K562 (cell line): ENCODE results near the gene GSTM5. TPM values are rescaled to one million over a fixed set of nuclear protein-coding genes. Genes with fewer than 3 reads are reported as not detected.

Experiments used
- ATAC-seq: fragments of 200-7000 bp; cut with Tn5 transposase; 3 replicates; pipeline ENCODE4 v1.9.1; 2020; ENCODE audit warnings: moderate library complexity
- BruUV-seq: library from RNA; stranded (reverse); fragments of 400-500 nt; replicated peaks from 2 replicates; lab custom pipeline; 2021; lab: Mats Ljungman, UMichigan
- CTCF ChIA-PET: fragments of 300-600 bp; formaldehyde crosslinking; extraction: SDS; loops from one replicate; lab custom pipeline; 2021; ENCODE audit warnings: low intra/inter-chr PET ratio; lab: Yijun Ruan, JAX
- POLR2A ChIA-PET: fragments of 300-600, 350-650 bp; sonication (Branson Sonifier 250); formaldehyde crosslinking; extraction: SDS; loops from one replicate; lab custom pipeline; 2021; ENCODE audit warnings: antibody characterized with exemption, inconsistent platforms; lab: Yijun Ruan, JAX
- DNase-seq, 4 experiments: peaks; one replicate each; pipeline versions ENCODE4 v3.0.0 to v3.0.0-alpha.2; 2011 to 2018; ENCODE audit warnings: low spot score in 3 of 4, mixed read lengths in 3 of 4; ENCODE audit errors: extremely low read depth in 1 of 4
- FAIRE-seq: peaks from 2 replicates; lab custom pipeline; 2011; peaks lifted over from hg19 to GRCh38; lab: Jason Lieb, UNC
- H2AFZ ChIP-seq: 2 replicates; pipeline ENCODE4 v1.6.0; 2011; ENCODE audit warnings: low read depth, low read length, control low read depth, inconsistent platforms
- H3K27ac ChIP-seq: fragments of 200-600 bp; 3 replicates; pipeline ENCODE4 v1.8.0; 2011; ENCODE audit warnings: low read depth, mild to moderate bottlenecking, control low read depth, inconsistent platforms, low read length, moderate library complexity, mixed read lengths; ENCODE audit errors: extremely low read depth
- H3K27me3 ChIP-seq, 2 experiments: fragments of 300-600 bp in 1 of 2; 2 replicates in 1 of 2; 3 replicates in 1 of 2; pipeline versions ENCODE4 v1.6.0 to v1.8.0; 2011; ENCODE audit warnings: inconsistent platforms in 2 of 2, low read length in 2 of 2, mild to moderate bottlenecking in 1 of 2, mixed read lengths in 1 of 2, moderate library complexity in 1 of 2; ENCODE audit not compliant: control insufficient read depth in 2 of 2, insufficient read depth in 2 of 2
- H3K36me3 ChIP-seq: fragments of 300-600 bp; 3 replicates; pipeline ENCODE4 v1.8.0; 2011; ENCODE audit warnings: mild to moderate bottlenecking, low read length, inconsistent platforms; ENCODE audit not compliant: control insufficient read depth, insufficient read depth
- H3K4me1 ChIP-seq, 2 experiments: fragments of 200-600 bp in 1 of 2; replicated peaks in 1 of 2; 2 replicates in 1 of 2; 3 replicates in 1 of 2; pipeline versions ENCODE4 v1.5.1 to v1.8.0; 2011; ENCODE audit warnings: inconsistent platforms in 2 of 2, low read length in 2 of 2, mild to moderate bottlenecking in 1 of 2, mixed read lengths in 1 of 2, moderate library complexity in 1 of 2; ENCODE audit not compliant: control insufficient read depth in 2 of 2, insufficient read depth in 2 of 2
- H3K4me2 ChIP-seq: 2 replicates; pipeline ENCODE4 v1.6.1; 2011; ENCODE audit warnings: low read length, control low read depth, inconsistent platforms, mixed read lengths; ENCODE audit not compliant: insufficient read depth
- H3K4me3 ChIP-seq: fragments of 200-600 bp; sonication (generic), shearing (Covaris generic); 2 replicates; pipeline ENCODE4 v1.5.1; 2016; ENCODE audit warnings: control low read depth, inconsistent platforms
- H3K79me2 ChIP-seq: fragments of 200-600 bp; 3 replicates; pipeline ENCODE4 v1.8.0; 2011; ENCODE audit warnings: low read length, inconsistent platforms; ENCODE audit not compliant: control insufficient read depth, insufficient read depth
- H3K9ac ChIP-seq, 2 experiments: 2 replicates each; pipeline versions ENCODE4 v1.6.0 to v1.6.1; 2011; ENCODE audit warnings: low read depth in 2 of 2, low read length in 2 of 2, control low read depth in 1 of 2, inconsistent platforms in 1 of 2, mild to moderate bottlenecking in 1 of 2, mixed read lengths in 1 of 2; ENCODE audit not compliant: insufficient read depth in 1 of 2
- H3K9me1 ChIP-seq: one replicate; pipeline ENCODE4 v1.6.0; 2011; ENCODE audit warnings: inconsistent platforms, mild to moderate bottlenecking, low read length, moderate library complexity; ENCODE audit not compliant: control insufficient read depth, insufficient read depth
- H3K9me3 ChIP-seq: replicated peaks from 2 replicates; pipeline ENCODE4 v1.5.1; 2011; ENCODE audit warnings: low read depth, low read length, inconsistent platforms; ENCODE audit not compliant: control insufficient read depth, insufficient read depth
- H4K20me1 ChIP-seq: replicated peaks from 2 replicates; pipeline ENCODE4 v1.6.1; 2011; ENCODE audit warnings: low read length, inconsistent platforms, mixed read lengths; ENCODE audit not compliant: control insufficient read depth, insufficient read depth
- CTCF ChIP-seq, 3 experiments: IDR thresholded peaks in 2 of 3; conservative IDR thresholded peaks in 1 of 3; 2 replicates each; pipeline ENCODE4 v1.5.1; 2011 to 2012; ENCODE audit warnings: low read length in 3 of 3, mild to moderate bottlenecking in 3 of 3, control low read depth in 2 of 3, improper control_type of control experiment in 1 of 3, inconsistent platforms in 1 of 3, low read depth in 1 of 3, mixed read lengths in 1 of 3, moderate library complexity in 1 of 3; ENCODE audit not compliant: insufficient read depth in 2 of 3
- MYC ChIP-seq, 2 experiments: fragments of 250-450 bp in 1 of 2; sonication (Bioruptor Pico) in 1 of 2; IDR thresholded peaks; 2 replicates each; pipeline versions ENCODE4 v1.5.1 to v1.6.1; 2012 to 2021; ENCODE audit warnings: low read depth in 2 of 2, borderline replicate concordance in 1 of 2, improper control_type of control experiment in 1 of 2, low read length in 1 of 2, mild to moderate bottlenecking in 1 of 2, moderate library complexity in 1 of 2
- NEUROD1 ChIP-seq: fragments of 150-350 bp; IDR thresholded peaks from 2 replicates; pipeline ENCODE4 v1.6.1; 2014; ENCODE audit warnings: borderline replicate concordance, low read length, low read depth; ENCODE audit not compliant: partially characterized antibody
- PCBP1 ChIP-seq: fragments of 200-400 bp; formaldehyde crosslinking; IDR thresholded peaks from 2 replicates; pipeline ENCODE4 v1.6.1; 2018; ENCODE audit warnings: mild to moderate bottlenecking, low read depth, low read length; ENCODE audit not compliant: poor library complexity, severe bottlenecking
- PCBP2 ChIP-seq: fragments of 200-400 bp; formaldehyde crosslinking; IDR thresholded peaks from 2 replicates; pipeline ENCODE4 v1.6.1; 2018; ENCODE audit warnings: low read length, low read depth, mild to moderate bottlenecking, moderate library complexity; ENCODE audit not compliant: poor library complexity, severe bottlenecking
- TBL1XR1 ChIP-seq, 2 experiments: IDR thresholded peaks; 2 replicates each; pipeline ENCODE4 v1.6.1; 2012; ENCODE audit warnings: improper control_type of control experiment in 2 of 2, low read length in 2 of 2, mild to moderate bottlenecking in 1 of 2
- XRCC4 ChIP-seq: IDR thresholded peaks from one replicate; pipeline ENCODE4 v1.6.1; 2011; ENCODE audit not compliant: insufficient read depth, insufficient read length; ENCODE audit errors: extremely low read depth
- ZBTB34 ChIP-seq: fragments of 250-450 bp; sonication (Bioruptor Pico); IDR thresholded peaks from 2 replicates; pipeline ENCODE4 v1.8.0; 2021; ENCODE audit warnings: mild to moderate bottlenecking, moderate library complexity
- ZNF197 ChIP-seq: fragments of 200-800 bp; sonication (Bioruptor generic); IDR thresholded peaks from 2 replicates; pipeline ENCODE4 v1.6.1; 2016; ENCODE audit warnings: low read depth, missing genetic modification characterization, missing compliant biosample characterization
- ZNF274 ChIP-seq: IDR thresholded peaks from 2 replicates; pipeline ENCODE4 v1.6.1; 2011; ENCODE audit warnings: low read depth, mild to moderate bottlenecking, low read length, moderate library complexity, borderline replicate concordance
- ZNF583 ChIP-seq: fragments of 250-450 bp; sonication (Bioruptor Pico); IDR thresholded peaks from 2 replicates; pipeline ENCODE4 v1.4.0; 2020
- ZNF707 ChIP-seq: fragments of 250-450 bp; sonication (Bioruptor Pico); conservative IDR thresholded peaks from 2 replicates; pipeline ENCODE4 v1.8.0; 2022; ENCODE audit warnings: inconsistent platforms, mild to moderate bottlenecking, moderate library complexity
- ZNF780A ChIP-seq: fragments of 250-450 bp; sonication (Bioruptor Pico); IDR thresholded peaks from 2 replicates; pipeline ENCODE4 v1.5.0; 2021; ENCODE audit warnings: mild to moderate bottlenecking
- ZNF785 ChIP-seq: fragments of 250-450 bp; sonication (Bioruptor Pico); IDR thresholded peaks from 2 replicates; pipeline ENCODE4 v1.4.0; 2020; ENCODE audit warnings: mild to moderate bottlenecking
- WGBS: fragments of 100-300 bp; shearing (Covaris generic); methylation state at CpG from one replicate; pipeline ENCODE4 v1.1.6; 2016; ENCODE audit warnings: low coverage, mixed read lengths; ENCODE audit not compliant: insufficient coverage; ENCODE audit errors: missing lambda C conversion rate; 5-methylcytosine and 5-hydroxymethylcytosine counted together
- in situ Hi-C: fragments of 300-500 bp; cut with MboI; formaldehyde crosslinking; loops from 4 replicates; pipeline ENCODE4 v1.15.0; 2018; ENCODE audit warnings: inconsistent platforms, mixed read lengths
- intact Hi-C: fragments of 100-400 bp; cut with micrococcal nuclease; formaldehyde crosslinking; loops from 2 replicates; pipeline ENCODE4 v1.14.2; 2022
- polyA plus RNA-seq, 8 experiments: library from polyadenylated mRNA; depleted of rRNA in 4 of 8; stranded (reverse) in 5 of 8; unstranded in 3 of 8; fragments of >200 nt; fragmentation: Nextera tagmentation in 2 of 8; fragmentation: Illumina TruSeq in 1 of 8; extraction: Ambion mirVana in 2 of 8; extraction: Trizol in 1 of 8; gene quantifications; 2 replicates each; pipeline versions ENCODE4 v1.2.1 to v1.2.3, GENCODE V29; 2011 to 2014; ENCODE audit warnings: inconsistent platforms in 1 of 8, missing spikeins in 1 of 8
- total RNA-seq, 7 experiments: library from RNA; depleted of rRNA in 6 of 7; stranded (reverse); fragments of >200 nt in 6 of 7; fragmentation: Illumina TruSeq in 2 of 7; extraction: Trizol in 2 of 7; gene quantifications; 2 replicates each; pipeline versions ENCODE4 v1.2.1 to v1.2.3, GENCODE V29; 2011 to 2021; ENCODE audit warnings: low replicate concordance in 1 of 7

GSTM5 gene
- total and polyA plus RNA-seq, 9 of the 15 experiments (the other 6 are each of a cell fraction or from before 2014, with no cell fraction given), result not detected

DNA sequence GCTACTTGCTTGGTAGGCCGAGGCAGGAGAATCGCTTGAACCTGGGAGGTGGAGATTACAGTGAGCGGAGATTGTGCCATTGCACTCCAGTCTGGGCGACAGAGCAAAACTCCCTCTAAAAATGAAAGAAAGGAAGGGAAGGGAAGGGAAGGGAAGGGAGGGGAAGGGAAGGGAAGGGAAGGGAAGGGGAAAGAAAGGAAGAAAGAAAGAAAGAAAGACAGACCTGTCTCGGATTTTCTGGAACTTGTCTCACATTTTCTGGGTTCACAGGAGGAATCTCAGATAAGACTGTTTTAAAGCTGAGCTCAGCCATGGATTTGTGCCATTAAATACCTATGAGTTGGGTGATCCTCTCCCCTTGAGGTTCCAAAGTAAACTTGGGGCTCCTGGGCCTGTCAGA lies 12.9 kb downstream of the GSTM5 start:
- no peaks in the 10 kb centered on the region for H4K20me1 ChIP-seq
- in situ Hi-C loops, result no loop called here
- H2AFZ ChIP-seq, result no peak overlapping the region
- H3K27ac ChIP-seq, result 0 out of 3 replicates have a peak overlapping the region, but pooled peaks have one; percentile 15
- H3K36me3 ChIP-seq, result no peaks in the 10 kb centered on the region
- H3K9me1 ChIP-seq, result no peaks in the 10 kb centered on the region
- WGBS, result 82% methylated on average over 4 of the region's 5 CpGs
- no TSS peak for BruUV-seq
- DNase-seq (no peak), FAIRE-seq (no peak), ATAC-seq (no peak)
- ChIA-PET CTCF (no interaction called here), POLR2A (interaction anchor here (1.1 to 1.3 kb wide), 3 partner anchors 9 to 193 kb away, joined by 3 to 4 read pairs (median 3); no protein-coding TSS in a partner anchor)
- H3K9ac ChIP-seq, result no peak overlapping the region
- TF ChIP-seq TBL1XR1 (IDR thresholded peaks at IDR 0.05; ENCODE audit: low read length in 2 of 2) (no peak), PCBP1 (peak; percentile 94), XRCC4 (no peak), ZNF707 (no peak), ZNF197 (CRISPR knock-in tag) (no peak), ZBTB34 (CRISPR knock-in tag) (no peak), ZNF274 (no peak), ZNF785 (no peak), MYC (IDR thresholded peaks at IDR 0.05; ENCODE audit: low read depth, low read length) (no peak), MYC (CRISPR knock-in tag; IDR thresholded peaks at IDR 0.05; ENCODE audit: borderline replicate concordance, low read depth) (no peak), ZNF583 (CRISPR knock-in tag) (no peak), CTCF (IDR thresholded peaks at IDR 0.05 in 2 of 3, conservative IDR thresholded peaks at IDR 0.05 in 1 of 3; ENCODE audit: insufficient read depth in 2 of 3, low read depth in 1 of 3, low read length in 3 of 3) (no peak), NEUROD1 (no peak), PCBP2 (peak; percentile 90), ZNF780A (no peak)
- H3K4me1 ChIP-seq, result peaks cover 0 to 16% of the 10 kb centered on the region in 2 experiments; a peak in 3 of 5 replicates
- intact Hi-C loops, result no loop called here
- H3K9me3 ChIP-seq, result peaks cover 11% of the 10 kb centered on the region
- no peak overlapping the region for H3K4me3 ChIP-seq
- H3K27me3 ChIP-seq, result no peaks in the 10 kb centered on the region
- H3K4me2 ChIP-seq, result peak overlapping the region; percentile 48; the same call in 1 of the 2 replicates
- no peaks in the 10 kb centered on the region for H3K79me2 ChIP-seq
